HepG2 (cell line): ENCODE measurements around the gene ZNF616. TPM values are rescaled to one million over a fixed set of nuclear protein-coding genes. Genes with fewer than 3 reads are reported as not detected.

ENCODE experiments used
- AHR ChIP-seq: IDR thresholded peaks from 2 replicates; pipeline ENCODE4 v1.6.1; 2018; ENCODE audit warnings: missing genetic modification reagents, missing compliant biosample characterization
- ELF1 ChIP-seq: sonication (generic); formaldehyde crosslinking; IDR thresholded peaks from 2 replicates; pipeline ENCODE4 v1.4.0; 2020; ENCODE audit warnings: missing genetic modification reagents
- GPBP1L1 ChIP-seq: sonication (generic); formaldehyde crosslinking; IDR thresholded peaks from 2 replicates; pipeline ENCODE4 v1.5.0; 2020; ENCODE audit warnings: mild to moderate bottlenecking, missing genetic modification reagents
- HNF4A ChIP-seq: sonication (generic); formaldehyde crosslinking; IDR thresholded peaks from 2 replicates; pipeline ENCODE4 v1.4.0; 2020; ENCODE audit warnings: missing genetic modification reagents
- IKZF4 ChIP-seq: sonication (generic); formaldehyde crosslinking; IDR thresholded peaks from 2 replicates; pipeline ENCODE4 v1.5.1; 2020; ENCODE audit warnings: borderline replicate concordance, mild to moderate bottlenecking, low read depth, missing genetic modification reagents; ENCODE audit errors: not compliant biosample characterization
- NFIB ChIP-seq: sonication (generic); formaldehyde crosslinking; IDR thresholded peaks from 2 replicates; pipeline ENCODE4 v1.9.0; 2021; ENCODE audit warnings: missing genetic modification reagents, mild to moderate bottlenecking, borderline replicate concordance
- PHF8 ChIP-seq: sonication (generic); formaldehyde crosslinking; IDR thresholded peaks from 2 replicates; pipeline ENCODE4 v1.5.0; 2020; ENCODE audit warnings: missing genetic modification reagents
- POGZ ChIP-seq: sonication (generic); formaldehyde crosslinking; IDR thresholded peaks from 2 replicates; pipeline ENCODE4 v1.4.0; 2020; ENCODE audit warnings: mild to moderate bottlenecking, missing genetic modification reagents
- SNAI1 ChIP-seq: sonication (generic); formaldehyde crosslinking; IDR thresholded peaks from 2 replicates; pipeline ENCODE4 v1.5.0; 2020; ENCODE audit warnings: mild to moderate bottlenecking, missing genetic modification reagents, borderline replicate concordance
- SUZ12 ChIP-seq: fragments of 150-350 bp; IDR thresholded peaks from 2 replicates; pipeline ENCODE4 v1.6.1; 2014; ENCODE audit warnings: low read depth, low read length
- TAF15 ChIP-seq: fragments of 200-400 bp; formaldehyde crosslinking; IDR thresholded peaks from one replicate; pipeline ENCODE4 v1.6.1; 2018; ENCODE audit warnings: mild to moderate bottlenecking, low read depth, low read length; ENCODE audit not compliant: poor library complexity, severe bottlenecking
- ZBTB33 ChIP-seq: sonication (generic); formaldehyde crosslinking; IDR thresholded peaks from 2 replicates; pipeline ENCODE4 v1.4.0; 2020; ENCODE audit warnings: missing genetic modification reagents
- ZNF143 ChIP-seq: sonication (generic); formaldehyde crosslinking; IDR thresholded peaks from 2 replicates; pipeline ENCODE4 v1.4.0; 2020; ENCODE audit warnings: missing genetic modification reagents
- ZNF34 ChIP-seq: sonication (generic); formaldehyde crosslinking; IDR thresholded peaks from 2 replicates; pipeline ENCODE4 v1.4.0; 2020; ENCODE audit warnings: mild to moderate bottlenecking, missing genetic modification reagents, borderline replicate concordance
- ZNF800 ChIP-seq: sonication (generic); formaldehyde crosslinking; IDR thresholded peaks from 2 replicates; pipeline ENCODE4 v1.4.0; 2020; ENCODE audit warnings: missing genetic modification reagents
- polyA plus RNA-seq, 8 experiments: library from polyadenylated mRNA; depleted of rRNA in 3 of 8; stranded (reverse) in 7 of 8; unstranded in 1 of 8; fragments of >200 nt; fragmentation: Illumina TruSeq in 4 of 8; extraction: Trizol in 4 of 8; gene quantifications; 2 replicates each; pipeline versions ENCODE4 v1.2.1 to v1.2.3, GENCODE V29; 2011 to 2016; ENCODE audit warnings: low read depth in 4 of 8, missing spikeins in 1 of 8, mixed read lengths in 1 of 8; ENCODE audit not compliant: insufficient read depth in 1 of 8
- total RNA-seq, 5 experiments: library from RNA; depleted of rRNA; stranded (reverse); fragments of >200 nt; fragmentation: Illumina TruSeq; extraction: Trizol; gene quantifications; 2 replicates each; pipeline ENCODE4 v1.2.3, GENCODE V29; 2016; ENCODE audit warnings: low read depth in 1 of 5
- TF ChIP-seq, protein P1 (sequence below): sonication (generic); formaldehyde crosslinking; IDR thresholded peaks from 2 replicates; pipeline ENCODE4 v1.9.0; 2022; ENCODE audit warnings: missing genetic modification reagents, mild to moderate bottlenecking, borderline replicate concordance
- TF ChIP-seq, protein P2 (sequence below): IDR thresholded peaks from 2 replicates; pipeline ENCODE4 v1.6.1; 2016; ENCODE audit warnings: mild to moderate bottlenecking
- TF ChIP-seq, protein P3 (sequence below): sonication (generic); formaldehyde crosslinking; IDR thresholded peaks from 2 replicates; pipeline ENCODE4 v1.8.0; 2022; ENCODE audit warnings: mild to moderate bottlenecking, missing genetic modification reagents, borderline replicate concordance
- TF ChIP-seq, protein P4 (sequence below): sonication (generic); formaldehyde crosslinking; IDR thresholded peaks from 2 replicates; pipeline ENCODE4 v1.8.1; 2023; ENCODE audit warnings: mild to moderate bottlenecking, missing genetic modification reagents, borderline replicate concordance

ZNF616 gene
- total and polyA plus RNA-seq, 2 of the 13 experiments (the other 11 are each of a cell fraction or from before 2014, with no cell fraction given), result 2.2 to 10.4 TPM

DNA sequence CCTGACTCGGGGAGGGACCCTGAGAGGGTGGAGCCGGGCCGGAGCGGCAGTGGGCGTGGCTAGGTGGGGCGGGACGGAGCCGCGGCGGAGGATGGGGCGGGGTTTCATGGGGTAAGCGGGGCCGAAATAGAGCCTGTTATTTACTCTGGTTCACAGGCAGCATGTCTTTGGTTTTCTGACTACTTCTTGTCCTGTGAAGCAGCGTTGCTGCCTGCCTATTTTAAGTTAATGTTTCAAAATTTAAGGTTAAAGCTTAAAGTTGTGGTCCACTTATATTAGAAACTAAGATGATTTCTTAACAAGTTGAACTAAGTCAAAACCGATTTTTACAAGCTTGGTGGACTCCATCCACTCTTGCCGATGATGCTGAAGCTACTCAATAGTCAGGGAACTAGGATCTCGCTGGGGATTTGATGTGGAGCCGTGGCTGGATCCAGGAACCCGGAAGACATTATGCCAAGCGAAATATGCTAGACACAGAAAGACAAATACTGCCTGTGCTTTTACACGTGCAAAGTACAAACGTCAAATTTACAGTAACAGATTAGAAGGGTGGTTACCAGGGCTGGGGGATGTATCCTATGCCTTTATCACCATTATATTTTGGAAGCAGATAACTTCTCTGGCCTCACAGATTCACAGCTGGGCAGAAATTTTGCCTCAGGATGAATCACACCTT, 433 bp upstream of the ZNF616 start (continued):
- no peak for TF ChIP-seq ZNF800 (CRISPR knock-in tag)
- TF ChIP-seq ZNF143 (CRISPR knock-in tag), result no peak
- no peak for TF ChIP-seq SUZ12
- TF ChIP-seq, protein P1, sequence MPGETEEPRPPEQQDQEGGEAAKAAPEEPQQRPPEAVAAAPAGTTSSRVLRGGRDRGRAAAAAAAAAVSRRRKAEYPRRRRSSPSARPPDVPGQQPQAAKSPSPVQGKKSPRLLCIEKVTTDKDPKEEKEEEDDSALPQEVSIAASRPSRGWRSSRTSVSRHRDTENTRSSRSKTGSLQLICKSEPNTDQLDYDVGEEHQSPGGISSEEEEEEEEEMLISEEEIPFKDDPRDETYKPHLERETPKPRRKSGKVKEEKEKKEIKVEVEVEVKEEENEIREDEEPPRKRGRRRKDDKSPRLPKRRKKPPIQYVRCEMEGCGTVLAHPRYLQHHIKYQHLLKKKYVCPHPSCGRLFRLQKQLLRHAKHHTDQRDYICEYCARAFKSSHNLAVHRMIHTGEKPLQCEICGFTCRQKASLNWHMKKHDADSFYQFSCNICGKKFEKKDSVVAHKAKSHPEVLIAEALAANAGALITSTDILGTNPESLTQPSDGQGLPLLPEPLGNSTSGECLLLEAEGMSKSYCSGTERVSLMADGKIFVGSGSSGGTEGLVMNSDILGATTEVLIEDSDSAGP (CRISPR knock-in tag), result no peak
- TF ChIP-seq SNAI1 (CRISPR knock-in tag), result no peak
- no peak for TF ChIP-seq ZBTB33 (CRISPR knock-in tag)
- TF ChIP-seq, protein P2, sequence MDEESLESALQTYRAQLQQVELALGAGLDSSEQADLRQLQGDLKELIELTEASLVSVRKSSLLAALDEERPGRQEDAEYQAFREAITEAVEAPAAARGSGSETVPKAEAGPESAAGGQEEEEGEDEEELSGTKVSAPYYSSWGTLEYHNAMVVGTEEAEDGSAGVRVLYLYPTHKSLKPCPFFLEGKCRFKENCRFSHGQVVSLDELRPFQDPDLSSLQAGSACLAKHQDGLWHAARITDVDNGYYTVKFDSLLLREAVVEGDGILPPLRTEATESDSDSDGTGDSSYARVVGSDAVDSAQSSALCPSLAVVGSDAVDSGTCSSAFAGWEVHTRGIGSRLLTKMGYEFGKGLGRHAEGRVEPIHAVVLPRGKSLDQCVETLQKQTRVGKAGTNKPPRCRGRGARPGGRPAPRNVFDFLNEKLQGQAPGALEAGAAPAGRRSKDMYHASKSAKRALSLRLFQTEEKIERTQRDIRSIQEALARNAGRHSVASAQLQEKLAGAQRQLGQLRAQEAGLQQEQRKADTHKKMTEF (CRISPR knock-in tag), result 0 out of 2 replicates have a peak, but pooled peaks have one; percentile 1
- TF ChIP-seq IKZF4 (CRISPR knock-in tag), result no peak
- TF ChIP-seq, protein P3, sequence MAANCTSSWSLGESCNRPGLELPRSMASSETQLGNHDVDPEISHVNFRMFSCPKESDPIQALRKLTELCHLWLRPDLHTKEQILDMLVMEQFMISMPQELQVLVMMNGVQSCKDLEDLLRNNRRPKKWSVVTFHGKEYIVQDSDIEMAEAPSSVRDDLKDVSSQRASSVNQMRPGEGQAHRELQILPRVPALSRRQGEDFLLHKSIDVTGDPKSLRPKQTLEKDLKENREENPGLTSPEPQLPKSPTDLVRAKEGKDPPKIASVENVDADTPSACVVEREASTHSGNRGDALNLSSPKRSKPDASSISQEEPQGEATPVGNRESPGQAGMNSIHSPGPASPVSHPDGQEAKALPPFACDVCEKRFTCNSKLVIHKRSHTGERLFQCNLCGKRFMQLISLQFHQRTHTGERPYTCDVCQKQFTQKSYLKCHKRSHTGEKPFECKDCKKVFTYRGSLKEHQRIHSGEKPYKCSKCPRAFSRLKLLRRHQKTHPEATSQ (CRISPR knock-in tag), result no peak
- TF ChIP-seq NFIB (CRISPR knock-in tag), result no peak
- no peak for TF ChIP-seq GPBP1L1 (CRISPR knock-in tag)
- no peak for TF ChIP-seq TAF15
- TF ChIP-seq, protein P4, sequence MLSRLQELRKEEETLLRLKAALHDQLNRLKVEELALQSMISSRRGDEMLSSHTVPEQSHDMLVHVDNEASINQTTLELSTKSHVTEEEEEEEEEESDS (CRISPR knock-in tag), result 0 out of 2 replicates have a peak, but pooled peaks have one; percentile 18
- no peak for TF ChIP-seq PHF8 (CRISPR knock-in tag)
- no peak for TF ChIP-seq ZNF34 (CRISPR knock-in tag)
- 0 out of 2 replicates have a peak, but pooled peaks have one; percentile 5 for TF ChIP-seq POGZ (CRISPR knock-in tag)
- peak; percentile 29 for TF ChIP-seq HNF4A (CRISPR knock-in tag)
- TF ChIP-seq AHR (CRISPR knock-in tag), result no peak
- peak; percentile 61 for TF ChIP-seq ELF1 (CRISPR knock-in tag)
